ENCODE measurements around the gene PFN1. TPM values are rescaled to one million over a fixed set of nuclear protein-coding genes. Genes with fewer than 3 reads are reported as not detected.

PFN1 gene
- total RNA-seq, 4 donors from 2014 or later: 479 to 709 (median 540) TPM

- TF ChIP-seq POLR2A (IDR thresholded peaks at IDR 0.05): no peak
- TF ChIP-seq, protein P1, sequence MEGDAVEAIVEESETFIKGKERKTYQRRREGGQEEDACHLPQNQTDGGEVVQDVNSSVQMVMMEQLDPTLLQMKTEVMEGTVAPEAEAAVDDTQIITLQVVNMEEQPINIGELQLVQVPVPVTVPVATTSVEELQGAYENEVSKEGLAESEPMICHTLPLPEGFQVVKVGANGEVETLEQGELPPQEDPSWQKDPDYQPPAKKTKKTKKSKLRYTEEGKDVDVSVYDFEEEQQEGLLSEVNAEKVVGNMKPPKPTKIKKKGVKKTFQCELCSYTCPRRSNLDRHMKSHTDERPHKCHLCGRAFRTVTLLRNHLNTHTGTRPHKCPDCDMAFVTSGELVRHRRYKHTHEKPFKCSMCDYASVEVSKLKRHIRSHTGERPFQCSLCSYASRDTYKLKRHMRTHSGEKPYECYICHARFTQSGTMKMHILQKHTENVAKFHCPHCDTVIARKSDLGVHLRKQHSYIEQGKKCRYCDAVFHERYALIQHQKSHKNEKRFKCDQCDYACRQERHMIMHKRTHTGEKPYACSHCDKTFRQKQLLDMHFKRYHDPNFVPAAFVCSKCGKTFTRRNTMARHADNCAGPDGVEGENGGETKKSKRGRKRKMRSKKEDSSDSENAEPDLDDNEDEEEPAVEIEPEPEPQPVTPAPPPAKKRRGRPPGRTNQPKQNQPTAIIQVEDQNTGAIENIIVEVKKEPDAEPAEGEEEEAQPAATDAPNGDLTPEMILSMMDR (IDR thresholded peaks at IDR 0.05): peak in 1 of 3 donors; percentile 65
- DNase-seq (ENCODE audit: low spot score in 2 of 2): peak; percentile 71 to 95
Measured at GRCh38 chr17:4949321-4950074, 1.2 kb upstream of the PFN1 start.

GRCh38 chr17:4948931-4949320, 596 bp upstream of the PFN1 start:
- peak; percentile 70 to 96 for DNase-seq (ENCODE audit: low spot score in 2 of 2)
- peak overlapping the region; percentile 44 for H3K4me3 ChIP-seq (ENCODE audit: low read depth, poor library complexity, severe bottlenecking)
- TF ChIP-seq, protein P1 (IDR thresholded peaks at IDR 0.05): no peak
- TF ChIP-seq POLR2A (IDR thresholded peaks at IDR 0.05): no peak
- 0% methylated on average over 21 to 40 of the region's 40 CpGs for WGBS, 2 donors
- intact Hi-C loops (cut with DNase I; ENCODE audit: low total_unique reads): no loop called here

More at GRCh38 chr17:4949321-4950074, 1.2 kb upstream of the PFN1 start:
- intact Hi-C loops (cut with DNase I; ENCODE audit: low total_unique reads): no loop called here
- 1% methylated on average over 23 to 32 of the region's 75 CpGs for WGBS, 2 donors
- H3K4me3 ChIP-seq (ENCODE audit: low read depth, poor library complexity, severe bottlenecking): peak overlapping the region; percentile 44

DNA sequence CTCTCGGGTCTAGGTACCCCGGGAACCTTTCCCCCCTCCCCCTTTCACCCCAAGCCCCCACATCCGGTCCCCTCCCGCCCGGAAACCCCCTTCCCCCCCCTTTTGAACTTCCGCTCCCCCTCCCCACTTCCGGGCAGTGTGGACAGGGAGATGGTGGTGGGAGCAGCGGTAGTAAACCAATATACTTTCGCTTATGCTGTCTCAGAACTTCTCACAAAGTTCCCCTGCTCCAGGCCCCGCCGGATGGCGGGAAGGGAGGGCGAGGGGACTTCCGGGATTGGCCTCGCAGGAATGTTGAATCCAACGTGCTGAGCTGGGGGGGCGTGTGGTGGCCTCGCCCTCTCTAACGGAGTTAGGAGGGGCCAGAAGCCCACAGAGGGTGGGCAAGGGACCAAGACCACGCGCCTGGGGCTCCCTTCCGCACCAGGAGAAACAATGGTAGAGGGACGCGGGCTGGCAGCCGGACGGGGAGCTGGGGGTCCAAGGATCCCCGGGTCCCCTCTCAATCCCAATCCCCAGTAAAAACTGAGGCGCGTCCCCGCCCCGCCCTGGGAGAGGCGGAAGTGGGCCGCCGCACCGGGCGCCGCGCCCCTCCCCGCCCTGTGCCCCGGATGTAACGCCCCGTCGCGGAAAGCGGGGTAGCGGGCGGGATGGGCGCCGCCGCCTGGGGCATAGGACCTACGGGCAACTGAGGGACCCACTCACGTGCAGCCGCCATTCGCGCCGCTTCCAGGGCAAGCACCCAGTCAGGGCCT, 742 bp downstream of the PFN1 start:
- WGBS, 2 donors: 0% methylated on average over 27 to 37 of the region's 56 CpGs
- intact Hi-C loops (cut with DNase I; ENCODE audit: low total_unique reads): no loop called here
- TF ChIP-seq POLR2A (IDR thresholded peaks at IDR 0.05): no peak
- TF ChIP-seq, protein P1 (IDR thresholded peaks at IDR 0.05): no peak
- H3K4me3 ChIP-seq (ENCODE audit: low read depth, poor library complexity, severe bottlenecking): peak overlapping the region; percentile 99
- peak; percentile 35 to 93 for DNase-seq (ENCODE audit: low spot score in 2 of 2)

- WGBS, 2 donors: 0 to 1% methylated on average over 7 of the region's 7 CpGs
- intact Hi-C loops (cut with DNase I; ENCODE audit: low total_unique reads): no loop called here
- H3K4me3 ChIP-seq (ENCODE audit: low read depth, poor library complexity, severe bottlenecking): peak overlapping the region; percentile 99
- TF ChIP-seq, protein P1 (IDR thresholded peaks at IDR 0.05): no peak
- TF ChIP-seq POLR2A (IDR thresholded peaks at IDR 0.05): no peak
- no peak for DNase-seq (ENCODE audit: low spot score in 2 of 2)
Measured at GRCh38 chr17:4947010-4947410, 1.3 kb downstream of the PFN1 start.

DNA sequence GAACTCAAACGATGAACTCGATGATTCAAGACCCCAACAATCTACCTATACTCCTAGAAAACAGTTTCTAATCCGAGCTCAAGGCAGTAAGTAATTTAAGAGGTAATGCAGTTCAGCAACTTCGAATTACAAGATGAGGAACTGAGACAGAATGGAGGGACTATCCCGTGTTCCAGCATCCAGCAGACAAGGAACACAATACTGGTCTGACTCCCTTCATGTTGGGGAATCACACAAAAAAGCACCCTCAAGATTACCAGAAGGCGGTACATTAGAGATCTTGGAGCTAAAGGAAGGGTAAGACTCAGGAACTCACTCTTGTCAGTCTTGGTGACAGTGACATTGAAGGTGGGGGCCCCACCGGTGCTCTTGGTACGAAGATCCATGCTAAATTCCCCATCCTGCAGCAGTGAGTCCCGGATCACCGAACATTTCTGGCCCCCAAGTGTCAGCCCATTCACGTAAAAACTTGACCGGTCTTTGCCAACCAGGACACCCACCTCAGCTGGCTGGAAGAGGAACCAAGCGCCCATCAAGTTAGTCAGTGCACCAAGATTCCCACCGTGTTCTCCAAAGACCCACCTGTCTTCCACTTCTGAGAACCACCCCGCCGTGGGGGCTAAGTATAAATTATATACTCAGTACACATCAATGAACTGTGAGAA, 1.9 kb downstream of the PFN1 start:
- intact Hi-C loops (cut with DNase I; ENCODE audit: low total_unique reads): no loop called here
- DNase-seq (ENCODE audit: low spot score in 2 of 2): no peak
- no peak for TF ChIP-seq POLR2A (IDR thresholded peaks at IDR 0.05)
- TF ChIP-seq, protein P1 (IDR thresholded peaks at IDR 0.05): no peak
- H3K4me3 ChIP-seq (ENCODE audit: low read depth, poor library complexity, severe bottlenecking): no peak overlapping the region
- WGBS, 2 donors: 23% methylated on average over 16 of the region's 16 CpGs
